K562 (cell line): Measurements from ENCODE around the gene ARPC1A.

ENCODE experiments used
- CTCF ChIP-seq, 3 experiments: IDR thresholded peaks in 2 of 3; conservative IDR thresholded peaks in 1 of 3; 2 replicates each; pipeline ENCODE4 v1.5.1; 2011 to 2012; ENCODE audit warnings: low read length in 3 of 3, mild to moderate bottlenecking in 3 of 3, control low read depth in 2 of 3, improper control_type of control experiment in 1 of 3, inconsistent platforms in 1 of 3, low read depth in 1 of 3, mixed read lengths in 1 of 3, moderate library complexity in 1 of 3; ENCODE audit not compliant: insufficient read depth in 2 of 3
- E2F4 ChIP-seq: sonication (generic); formaldehyde crosslinking; IDR thresholded peaks from 2 replicates; pipeline ENCODE4 v1.8.0; 2022; ENCODE audit warnings: mild to moderate bottlenecking, low read depth, missing genetic modification reagents
- E2F5 ChIP-seq: sonication (generic); formaldehyde crosslinking; IDR thresholded peaks from 2 replicates; pipeline ENCODE4 v1.8.0; 2022; ENCODE audit warnings: mild to moderate bottlenecking, missing genetic modification reagents
- ELF1 ChIP-seq: fragments of 200-800 bp; sonication (Bioruptor generic); IDR thresholded peaks from 2 replicates; pipeline ENCODE4 v1.6.1; 2016; ENCODE audit warnings: missing genetic modification characterization, missing compliant biosample characterization
- TEAD4 ChIP-seq, 2 experiments: sonication (generic) in 1 of 2; formaldehyde crosslinking in 1 of 2; IDR thresholded peaks; 2 replicates each; pipeline versions ENCODE4 v1.6.1 to v1.8.0; 2012 to 2022; ENCODE audit warnings: borderline replicate concordance in 1 of 2, inconsistent platforms in 1 of 2, low read length in 1 of 2, mild to moderate bottlenecking in 1 of 2, missing genetic modification reagents in 1 of 2
- ZFP1 ChIP-seq: fragments of 450-650 bp; formaldehyde crosslinking; IDR thresholded peaks from 2 replicates; pipeline ENCODE4 v1.4.0; 2020; ENCODE audit warnings: mild to moderate bottlenecking, mixed read lengths
- ZFP36 ChIP-seq: fragments of 150-350 bp; IDR thresholded peaks from 2 replicates; pipeline ENCODE4 v1.6.1; 2018; ENCODE audit warnings: low read length, low read depth; ENCODE audit not compliant: partially characterized antibody
- ZNF3 ChIP-seq: fragments of 250-450 bp; sonication (Bioruptor Pico); IDR thresholded peaks from 2 replicates; pipeline ENCODE4 v1.5.0; 2021; ENCODE audit warnings: mild to moderate bottlenecking, moderate library complexity
- ZNF561 ChIP-seq: fragments of 450-650 bp; formaldehyde crosslinking; conservative IDR thresholded peaks from 2 replicates; pipeline ENCODE4 v1.4.0; 2020; ENCODE audit warnings: mild to moderate bottlenecking, moderate library complexity

- TF ChIP-seq ELF1 (tag) (no peak), ZNF561 (CRISPR knock-in tag) (no peak), ZFP1 (CRISPR knock-in tag) (no peak), ZFP36 (no peak), E2F5 (CRISPR knock-in tag) (no peak), E2F4 (CRISPR knock-in tag) (no peak), CTCF (IDR thresholded peaks at IDR 0.05 in 2 of 3, conservative IDR thresholded peaks at IDR 0.05 in 1 of 3; ENCODE audit: insufficient read depth in 2 of 3, low read depth in 1 of 3, low read length in 3 of 3) (no peak), TEAD4 (IDR thresholded peaks at IDR 0.05; ENCODE audit: low read length) (no peak), TEAD4 (CRISPR knock-in tag; IDR thresholded peaks at IDR 0.05; ENCODE audit: borderline replicate concordance) (no peak), ZNF3 (no peak)
Observed at GRCh38 chr7:99383203-99383602, 57.5 kb downstream of the ARPC1A start.
